Measurements from ENCODE around the gene EIF2A. TPM values are rescaled to one million over a fixed set of nuclear protein-coding genes. Genes with fewer than 3 reads are reported as not detected.

Gene EIF2A
- total RNA-seq, 5 donors from 2014 or later (not counting 1 experiment from before 2014, with no cell fraction given), result 81.5 to 126 (median 100) TPM

DNA sequence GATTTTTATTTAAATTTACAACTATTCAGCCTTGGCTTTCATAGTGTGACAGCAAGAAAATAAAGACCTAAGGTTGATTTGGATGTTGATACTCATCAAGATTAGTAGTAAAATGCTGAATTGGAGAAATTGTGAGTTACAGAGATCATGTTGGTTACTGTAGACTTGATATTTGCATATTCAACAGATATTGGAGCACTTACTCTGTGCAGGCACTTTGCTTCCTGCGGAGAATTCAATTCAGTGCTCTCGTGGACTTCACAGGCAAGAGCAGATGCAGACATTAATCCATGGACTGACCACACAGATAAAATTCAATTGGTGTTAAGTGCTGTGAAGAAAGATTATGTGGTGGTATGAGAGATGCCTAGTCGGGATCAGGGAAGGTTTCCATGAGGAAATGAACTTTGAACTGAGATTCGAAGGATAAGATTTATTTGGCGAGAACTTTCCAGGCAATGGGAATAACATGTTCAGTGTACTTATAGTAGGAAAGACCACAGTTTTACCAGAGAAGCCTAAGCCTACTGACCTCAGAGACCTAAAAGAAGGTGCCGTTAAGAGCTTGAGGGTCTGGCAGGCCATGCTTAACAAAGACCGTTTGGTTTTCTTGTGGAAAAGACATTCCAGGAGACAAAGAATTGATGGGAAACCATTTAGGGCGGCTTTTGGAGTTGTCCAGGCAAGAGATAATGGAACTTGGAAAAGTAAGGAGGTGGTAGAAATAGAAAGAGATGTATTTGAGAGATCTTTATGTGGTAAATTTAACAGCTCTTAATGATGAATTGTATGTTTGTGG is 60.9 kb downstream of the EIF2A start:
- Histone ChIP-seq H3K36me3 (ENCODE audit: control insufficient read depth in 2 of 2, extremely low read depth in 1 of 2, insufficient read depth in 1 of 2, low read length in 1 of 2) (peaks cover 0 to 3% of the 10 kb centered on the region in 2 donors), H3K27me3 (replicated peaks in 1 of 2; ENCODE audit: control insufficient read depth in 2 of 2, extremely low read depth in 1 of 2, insufficient read depth in 2 of 2, low read length in 1 of 2) (no peaks in the 10 kb centered on the region), H3K9me3 (no peaks in the 10 kb centered on the region), H3K27ac (ENCODE audit: low read length) (no peak overlapping the region), H3K4me3 (ENCODE audit: control insufficient read depth in 1 of 2, extremely low read depth in 1 of 2, low read length in 1 of 2) (no peak overlapping the region), H3K4me1 (ENCODE audit: control insufficient read depth in 1 of 2, extremely low read depth in 1 of 2, insufficient read depth in 2 of 2, low read length in 2 of 2) (peaks cover 26 to 37% of the 10 kb centered on the region in 2 experiments)
- Mint-ChIP-seq H3K4me3 (peak overlapping the region; percentile 22 to 99 (median 32)), H3K4me1 (peaks cover 78 to 83% (median 80%) of the 10 kb centered on the region in 3 donors), H3K27me3 (no peaks in the 10 kb centered on the region), H3K36me3 (peaks cover 29% of the 10 kb centered on the region), H3K27ac (peak overlapping the region in 1 of 2 donors; percentile 6), H3K9me3 (no peaks in the 10 kb centered on the region)
- DNase-seq (no peak), ATAC-seq (replicated peaks in 1 of 4) (no peak)
- ChIA-PET CTCF (interaction anchor here in 1 of 2 donors (0.8 kb wide), 2 partner anchors 13 to 199 kb away, joined by 3 read pairs; partner anchors contain the start of gene TSC22D2), POLR2A (interaction anchor here (0.6 to 0.7 kb wide), 2 partner anchors 25 to 112 kb away, joined by 3 to 4 read pairs; no protein-coding TSS in a partner anchor)
- 83% methylated on average over 3 of the region's 8 CpGs for WGBS (ENCODE audit: insufficient coverage)

- DNase-seq (no peak), ATAC-seq (replicated peaks in 1 of 4) (no peak)
- H3K4me3 Mint-ChIP-seq, result peak overlapping the region in 1 of 3 donors; percentile 99
- H3K27me3 ChIP-seq (replicated peaks in 1 of 2; ENCODE audit: control insufficient read depth in 2 of 2, extremely low read depth in 1 of 2, insufficient read depth in 2 of 2, low read length in 1 of 2), result no peaks in the 10 kb centered on the region
- no CpG with 5 or more reads among the region's 1 CpG for WGBS (ENCODE audit: insufficient coverage)
- peaks cover 23 to 31% of the 10 kb centered on the region in 2 experiments for H3K4me1 ChIP-seq (ENCODE audit: control insufficient read depth in 1 of 2, extremely low read depth in 1 of 2, insufficient read depth in 2 of 2, low read length in 2 of 2)
- H3K36me3 ChIP-seq (ENCODE audit: control insufficient read depth in 2 of 2, extremely low read depth in 1 of 2, insufficient read depth in 1 of 2, low read length in 1 of 2), result peaks cover 0 to 3% of the 10 kb centered on the region in 2 donors
- no peaks in the 10 kb centered on the region for H3K9me3 ChIP-seq
- H3K4me3 ChIP-seq (ENCODE audit: control insufficient read depth in 1 of 2, extremely low read depth in 1 of 2, low read length in 1 of 2), result no peak overlapping the region
- H3K27ac Mint-ChIP-seq, result peak overlapping the region in 1 of 2 donors; percentile 52
- H3K36me3 Mint-ChIP-seq, result peaks cover 47% of the 10 kb centered on the region
- H3K4me1 Mint-ChIP-seq, result peaks cover 72 to 84% (median 83%) of the 10 kb centered on the region in 3 donors
- ChIA-PET POLR2A (no interaction called here), CTCF (interaction anchor here in 1 of 2 donors (0.9 kb wide), 1 partner anchor 65 kb away, joined by 4 read pairs; no protein-coding TSS in a partner anchor)
- H3K27me3 Mint-ChIP-seq, result no peaks in the 10 kb centered on the region
- peaks cover 0 to 3% (median 3%) of the 10 kb centered on the region in 3 donors for H3K9me3 Mint-ChIP-seq
- H3K27ac ChIP-seq (ENCODE audit: low read length), result no peak overlapping the region
Observed at GRCh38 chr3:150609988-150610387, 63.4 kb downstream of the EIF2A start.

- H3K27me3 ChIP-seq (replicated peaks in 1 of 2; ENCODE audit: control insufficient read depth in 2 of 2, extremely low read depth in 1 of 2, insufficient read depth in 2 of 2, low read length in 1 of 2), result no peaks in the 10 kb centered on the region
- CTCF ChIA-PET, result interaction anchor here in 1 of 2 donors (0.6 kb wide), 2 partner anchors 11 to 12 kb away, joined by 3 read pairs; no protein-coding TSS in a partner anchor
- H3K36me3 Mint-ChIP-seq, result peaks cover 47% of the 10 kb centered on the region
Observed at GRCh38 chr3:150610785-150611184, 64.2 kb downstream of the EIF2A start.

GRCh38 chr3:150611666-150612065 is 65.1 kb downstream of the EIF2A start:
- DNase-seq (no peak), ATAC-seq (replicated peaks in 1 of 4) (no peak)
- Mint-ChIP-seq H3K27ac (no peak overlapping the region), H3K9me3 (peaks cover 0 to 3% (median 3%) of the 10 kb centered on the region in 3 donors), H3K27me3 (no peaks in the 10 kb centered on the region), H3K36me3 (peaks cover 43% of the 10 kb centered on the region), H3K4me3 (no peak overlapping the region), H3K4me1 (peaks cover 58 to 72% (median 70%) of the 10 kb centered on the region in 3 donors)
- Histone ChIP-seq H3K4me3 (ENCODE audit: control insufficient read depth in 1 of 2, extremely low read depth in 1 of 2, low read length in 1 of 2) (no peak overlapping the region), H3K9me3 (no peaks in the 10 kb centered on the region), H3K36me3 (ENCODE audit: control insufficient read depth in 2 of 2, extremely low read depth in 1 of 2, insufficient read depth in 1 of 2, low read length in 1 of 2) (peaks cover 0 to 3% of the 10 kb centered on the region in 2 donors), H3K27me3 (replicated peaks in 1 of 2; ENCODE audit: control insufficient read depth in 2 of 2, extremely low read depth in 1 of 2, insufficient read depth in 2 of 2, low read length in 1 of 2) (no peaks in the 10 kb centered on the region), H3K4me1 (ENCODE audit: control insufficient read depth in 1 of 2, extremely low read depth in 1 of 2, insufficient read depth in 2 of 2, low read length in 2 of 2) (peaks cover 16 to 21% of the 10 kb centered on the region in 2 experiments), H3K27ac (ENCODE audit: low read length) (no peak overlapping the region)
- ChIA-PET POLR2A (interaction anchor here in 1 of 2 donors (0.7 kb wide), 1 partner anchor 72 kb away, joined by 3 read pairs; no protein-coding TSS in a partner anchor), CTCF (interaction anchor here in 1 of 2 donors (0.6 kb wide), 1 partner anchor 10 kb away, joined by 3 read pairs; no protein-coding TSS in a partner anchor)
- 99% methylated on average over 34 of the region's 34 CpGs for WGBS (ENCODE audit: insufficient coverage)

More at GRCh38 chr3:150610785-150611184, 64.2 kb downstream of the EIF2A start:
- Mint-ChIP-seq H3K27ac (no peak overlapping the region), H3K4me3 (peak overlapping the region in 1 of 3 donors; percentile 99), H3K27me3 (no peaks in the 10 kb centered on the region), H3K4me1 (peaks cover 67 to 79% (median 77%) of the 10 kb centered on the region in 3 donors), H3K9me3 (peaks cover 0 to 3% (median 3%) of the 10 kb centered on the region in 3 donors)
- WGBS (ENCODE audit: insufficient coverage), result no CpG with 5 or more reads among the region's 1 CpG
- Histone ChIP-seq H3K36me3 (ENCODE audit: control insufficient read depth in 2 of 2, extremely low read depth in 1 of 2, insufficient read depth in 1 of 2, low read length in 1 of 2) (peaks cover 0 to 3% of the 10 kb centered on the region in 2 donors), H3K9me3 (no peaks in the 10 kb centered on the region), H3K27ac (ENCODE audit: low read length) (no peak overlapping the region), H3K4me1 (ENCODE audit: control insufficient read depth in 1 of 2, extremely low read depth in 1 of 2, insufficient read depth in 2 of 2, low read length in 2 of 2) (peaks cover 23 to 24% of the 10 kb centered on the region in 2 experiments), H3K4me3 (ENCODE audit: control insufficient read depth in 1 of 2, extremely low read depth in 1 of 2, low read length in 1 of 2) (no peak overlapping the region)
- ATAC-seq (replicated peaks in 1 of 4), result no peak
- DNase-seq, result no peak
- POLR2A ChIA-PET, result no interaction called here

- Histone ChIP-seq H3K27ac (ENCODE audit: low read length) (no peak overlapping the region), H3K4me3 (ENCODE audit: control insufficient read depth in 1 of 2, extremely low read depth in 1 of 2, low read length in 1 of 2) (no peak overlapping the region), H3K36me3 (ENCODE audit: control insufficient read depth in 2 of 2, extremely low read depth in 1 of 2, insufficient read depth in 1 of 2, low read length in 1 of 2) (peaks cover 0 to 3% of the 10 kb centered on the region in 2 donors), H3K4me1 (ENCODE audit: control insufficient read depth in 1 of 2, extremely low read depth in 1 of 2, insufficient read depth in 2 of 2, low read length in 2 of 2) (peaks cover 12% of the 10 kb centered on the region in 2 experiments), H3K27me3 (replicated peaks in 1 of 2; ENCODE audit: control insufficient read depth in 2 of 2, extremely low read depth in 1 of 2, insufficient read depth in 2 of 2, low read length in 1 of 2) (no peaks in the 10 kb centered on the region), H3K9me3 (no peaks in the 10 kb centered on the region)
- no peak for DNase-seq
- no peak for ATAC-seq (replicated peaks in 1 of 4)
- Mint-ChIP-seq H3K27ac (no peak overlapping the region), H3K36me3 (peaks cover 37% of the 10 kb centered on the region), H3K4me3 (no peak overlapping the region), H3K4me1 (peaks cover 50 to 71% (median 70%) of the 10 kb centered on the region in 3 donors), H3K9me3 (peaks cover 0 to 3% (median 3%) of the 10 kb centered on the region in 3 donors), H3K27me3 (no peaks in the 10 kb centered on the region)
- POLR2A ChIA-PET, result interaction anchor here (0.7 to 1.0 kb wide), 2 partner anchors 23 to 73 kb away, joined by 3 read pairs; no protein-coding TSS in a partner anchor
- CTCF ChIA-PET, result no interaction called here
- no CpG with 5 or more reads among the region's 1 CpG for WGBS (ENCODE audit: insufficient coverage)
Observed at GRCh38 chr3:150612494-150612893, 65.9 kb downstream of the EIF2A start.

DNA sequence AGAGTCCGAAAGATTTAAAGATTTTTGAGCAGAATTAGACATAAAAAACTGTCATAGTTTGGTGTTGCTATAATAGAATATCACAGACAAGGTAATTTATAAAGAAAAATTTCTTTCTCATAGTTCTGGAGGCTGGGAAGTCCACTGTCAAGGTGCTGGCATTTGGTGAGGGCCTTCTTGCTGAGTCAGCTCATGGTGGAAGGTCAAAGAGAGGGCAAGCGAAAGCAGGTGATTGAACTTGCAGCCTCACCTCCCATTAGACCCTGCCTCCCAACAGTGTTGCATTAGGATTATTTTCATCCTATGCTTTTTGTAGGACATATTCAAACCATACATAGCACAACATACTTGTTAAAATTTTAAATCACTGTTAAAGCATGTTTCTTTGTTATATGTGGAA is 66.4 kb downstream of the EIF2A start:
- Mint-ChIP-seq H3K27ac (no peak overlapping the region), H3K9me3 (peaks cover 0 to 3% (median 3%) of the 10 kb centered on the region in 3 donors), H3K4me3 (no peak overlapping the region), H3K27me3 (no peaks in the 10 kb centered on the region), H3K36me3 (peaks cover 33% of the 10 kb centered on the region), H3K4me1 (peaks cover 47 to 69% (median 69%) of the 10 kb centered on the region in 3 donors)
- Histone ChIP-seq H3K36me3 (ENCODE audit: control insufficient read depth in 2 of 2, extremely low read depth in 1 of 2, insufficient read depth in 1 of 2, low read length in 1 of 2) (peaks cover 0 to 3% of the 10 kb centered on the region in 2 donors), H3K4me3 (ENCODE audit: control insufficient read depth in 1 of 2, extremely low read depth in 1 of 2, low read length in 1 of 2) (no peak overlapping the region), H3K4me1 (ENCODE audit: control insufficient read depth in 1 of 2, extremely low read depth in 1 of 2, insufficient read depth in 2 of 2, low read length in 2 of 2) (peaks cover 7 to 9% of the 10 kb centered on the region in 2 experiments), H3K27me3 (replicated peaks in 1 of 2; ENCODE audit: control insufficient read depth in 2 of 2, extremely low read depth in 1 of 2, insufficient read depth in 2 of 2, low read length in 1 of 2) (no peaks in the 10 kb centered on the region), H3K9me3 (no peaks in the 10 kb centered on the region), H3K27ac (ENCODE audit: low read length) (no peak overlapping the region)
- DNase-seq (no peak), ATAC-seq (replicated peaks in 1 of 4) (no peak)
- CTCF ChIA-PET, result no interaction called here
- POLR2A ChIA-PET, result interaction anchor here in 1 of 2 donors (1.0 kb wide), 1 partner anchor 22 kb away, joined by 3 read pairs; no protein-coding TSS in a partner anchor
- WGBS (ENCODE audit: insufficient coverage), result no CpG with 5 or more reads among the region's 2 CpGs

Data from T-cell (primary cell).